MG63 (cell line): ENCODE measurements around the gene SH3PXD2A. TPM values are rescaled to one million over a fixed set of nuclear protein-coding genes. Genes with fewer than 3 reads are reported as not detected.
A peak's percentile ranks its signal among the peaks of the same experiment; 100 is the strongest.

Source experiments
- DNase-seq: peaks from one replicate; pipeline ENCODE4 v3.0.0-alpha.2; 2020
- H3K27me3 ChIP-seq: fragments of 250-450 bp; sonication (Bioruptor Pico); 2 replicates; pipeline ENCODE4 v1.5.1; 2020; ENCODE audit warnings: mild to moderate bottlenecking, moderate library complexity
- H3K36me3 ChIP-seq: fragments of 250-450 bp; sonication (Bioruptor Pico); 2 replicates; pipeline ENCODE4 v1.5.1; 2020; ENCODE audit warnings: mild to moderate bottlenecking, moderate library complexity
- H3K4me3 ChIP-seq: fragments of 250-450 bp; sonication (Bioruptor Pico); 2 replicates; pipeline ENCODE4 v1.5.1; 2020; ENCODE audit warnings: mild to moderate bottlenecking, moderate library complexity
- H3K9me3 ChIP-seq: fragments of 250-450 bp; sonication (Bioruptor Pico); 2 replicates; pipeline ENCODE4 v1.5.1; 2020; ENCODE audit warnings: mild to moderate bottlenecking, moderate library complexity
- total RNA-seq: library from RNA; depleted of rRNA; stranded (reverse); fragments of >200 nt; shearing (Covaris generic); gene quantifications from 2 replicates; pipeline ENCODE4 v1.2.3, GENCODE V29; 2014; ENCODE audit warnings: low replicate concordance

The SH3PXD2A gene
- total RNA-seq, 1 experiment from 2014 or later, result 19.2 TPM

- H3K9me3 ChIP-seq, result no peaks in the 10 kb centered on the region
- H3K27me3 ChIP-seq, result no peaks in the 10 kb centered on the region
- H3K4me3 ChIP-seq, result no peak overlapping the region
- H3K36me3 ChIP-seq, result no peaks in the 10 kb centered on the region
- DNase-seq, result no peak
Measured at GRCh38 chr10:103797857-103798256, 57.5 kb downstream of the SH3PXD2A start.

- H3K4me3 ChIP-seq, result no peak overlapping the region
- no peaks in the 10 kb centered on the region for H3K27me3 ChIP-seq
- H3K9me3 ChIP-seq, result no peaks in the 10 kb centered on the region
- no peaks in the 10 kb centered on the region for H3K36me3 ChIP-seq
- DNase-seq, result no peak
Measured at GRCh38 chr10:103795634-103796270, 59.6 kb downstream of the SH3PXD2A start.

- Histone ChIP-seq H3K4me3 (no peak overlapping the region), H3K9me3 (no peaks in the 10 kb centered on the region), H3K36me3 (no peaks in the 10 kb centered on the region), H3K27me3 (no peaks in the 10 kb centered on the region)
- DNase-seq, result no peak
Measured at GRCh38 chr10:103794996-103795395, 60.4 kb downstream of the SH3PXD2A start.

- H3K9me3 ChIP-seq, result no peaks in the 10 kb centered on the region
- H3K36me3 ChIP-seq, result no peaks in the 10 kb centered on the region
- no peak for DNase-seq
- no peak overlapping the region for H3K4me3 ChIP-seq
- no peaks in the 10 kb centered on the region for H3K27me3 ChIP-seq
Measured at GRCh38 chr10:103793920-103794883, 61.2 kb downstream of the SH3PXD2A start.

GRCh38 chr10:103793429-103793828 is 61.9 kb downstream of the SH3PXD2A start:
- Histone ChIP-seq H3K36me3 (no peaks in the 10 kb centered on the region), H3K27me3 (no peaks in the 10 kb centered on the region), H3K4me3 (no peak overlapping the region), H3K9me3 (no peaks in the 10 kb centered on the region)
- no peak for DNase-seq

- DNase-seq, result peak; percentile 36
- no peaks in the 10 kb centered on the region for H3K36me3 ChIP-seq
- H3K4me3 ChIP-seq, result no peak overlapping the region
- no peaks in the 10 kb centered on the region for H3K9me3 ChIP-seq
- no peaks in the 10 kb centered on the region for H3K27me3 ChIP-seq
Measured at GRCh38 chr10:103792547-103792946, 62.8 kb downstream of the SH3PXD2A start.

- Histone ChIP-seq H3K27me3 (no peaks in the 10 kb centered on the region), H3K9me3 (no peaks in the 10 kb centered on the region), H3K36me3 (no peaks in the 10 kb centered on the region), H3K4me3 (no peak overlapping the region)
- no peak for DNase-seq
Measured at GRCh38 chr10:103791858-103792257, 63.5 kb downstream of the SH3PXD2A start.

GRCh38 chr10:103791291-103791690 is 64.1 kb downstream of the SH3PXD2A start:
- Histone ChIP-seq H3K36me3 (no peaks in the 10 kb centered on the region), H3K27me3 (no peaks in the 10 kb centered on the region), H3K9me3 (no peaks in the 10 kb centered on the region), H3K4me3 (no peak overlapping the region)
- DNase-seq, result no peak

- no peak overlapping the region for H3K4me3 ChIP-seq
- DNase-seq, result no peak
- no peaks in the 10 kb centered on the region for H3K36me3 ChIP-seq
- no peaks in the 10 kb centered on the region for H3K27me3 ChIP-seq
- H3K9me3 ChIP-seq, result no peaks in the 10 kb centered on the region
Measured at GRCh38 chr10:103790580-103790979, 64.8 kb downstream of the SH3PXD2A start.

GRCh38 chr10:103789771-103790201 is 65.6 kb downstream of the SH3PXD2A start:
- Histone ChIP-seq H3K36me3 (no peaks in the 10 kb centered on the region), H3K4me3 (no peak overlapping the region), H3K27me3 (no peaks in the 10 kb centered on the region), H3K9me3 (no peaks in the 10 kb centered on the region)
- DNase-seq, result no peak

GRCh38 chr10:103789161-103789560 is 66.2 kb downstream of the SH3PXD2A start:
- no peak for DNase-seq
- no peak overlapping the region for H3K4me3 ChIP-seq
- H3K27me3 ChIP-seq, result no peaks in the 10 kb centered on the region
- H3K36me3 ChIP-seq, result no peaks in the 10 kb centered on the region
- H3K9me3 ChIP-seq, result no peaks in the 10 kb centered on the region

- Histone ChIP-seq H3K4me3 (no peak overlapping the region), H3K27me3 (no peaks in the 10 kb centered on the region), H3K36me3 (no peaks in the 10 kb centered on the region), H3K9me3 (no peaks in the 10 kb centered on the region)
- no peak for DNase-seq
Measured at GRCh38 chr10:103787331-103787730, 68.0 kb downstream of the SH3PXD2A start.

- Histone ChIP-seq H3K4me3 (no peak overlapping the region), H3K27me3 (no peaks in the 10 kb centered on the region), H3K36me3 (no peaks in the 10 kb centered on the region), H3K9me3 (peaks cover 2% of the 10 kb centered on the region; the same call in 1 of the 2 replicates)
- no peak for DNase-seq
Measured at GRCh38 chr10:103786020-103786419, 69.4 kb downstream of the SH3PXD2A start.

GRCh38 chr10:103784723-103785418 is 70.5 kb downstream of the SH3PXD2A start:
- Histone ChIP-seq H3K4me3 (no peak overlapping the region), H3K36me3 (no peaks in the 10 kb centered on the region), H3K9me3 (peaks cover 2% of the 10 kb centered on the region; the same call in 1 of the 2 replicates), H3K27me3 (no peaks in the 10 kb centered on the region)
- DNase-seq, result no peak

GRCh38 chr10:103784089-103784488 is 71.3 kb downstream of the SH3PXD2A start:
- DNase-seq, result no peak
- peaks cover 2% of the 10 kb centered on the region; the same call in 1 of the 2 replicates for H3K9me3 ChIP-seq
- H3K36me3 ChIP-seq, result no peaks in the 10 kb centered on the region
- H3K27me3 ChIP-seq, result no peaks in the 10 kb centered on the region
- no peak overlapping the region for H3K4me3 ChIP-seq

GRCh38 chr10:103783681-103784080 is 71.7 kb downstream of the SH3PXD2A start:
- no peaks in the 10 kb centered on the region for H3K27me3 ChIP-seq
- DNase-seq, result no peak
- H3K9me3 ChIP-seq, result peaks cover 2% of the 10 kb centered on the region; the same call in 1 of the 2 replicates
- no peaks in the 10 kb centered on the region for H3K36me3 ChIP-seq
- no peak overlapping the region for H3K4me3 ChIP-seq
